Neural progenitor cell (in vitro differentiated cells): Measurements from ENCODE around the gene DNAH9. TPM values are rescaled to one million over a fixed set of nuclear protein-coding genes. Genes with fewer than 3 reads are reported as not detected.

ENCODE experiments used
- DNase-seq: peaks from one replicate; pipeline ENCODE4 v3.0.0-alpha.2; 2016; ENCODE audit warnings: low spot score
- H2AFZ ChIP-seq: fragments of 200-600 bp; sonication (generic); replicated peaks from 2 replicates; pipeline ENCODE4 v1.6.1; 2016; ENCODE audit warnings: antibody characterized with exemption
- H3F3A ChIP-seq: fragments of 200-600 bp; sonication (generic); 2 replicates; pipeline ENCODE4 v1.6.1; 2016; ENCODE audit warnings: antibody characterized with exemption, low read depth
- H3K27ac ChIP-seq: fragments of 200-600 bp; sonication (generic); 2 replicates; pipeline ENCODE4 v1.5.1; 2016; ENCODE audit warnings: mild to moderate bottlenecking
- H3K27me3 ChIP-seq: fragments of 200-600 bp; sonication (generic); 2 replicates; pipeline ENCODE4 v1.6.1; 2016; ENCODE audit warnings: mild to moderate bottlenecking, moderate library complexity
- H3K36me3 ChIP-seq: fragments of 200-600 bp; sonication (generic); 2 replicates; pipeline ENCODE4 v1.5.1; 2016
- H3K4me1 ChIP-seq: fragments of 200-600 bp; sonication (generic); 2 replicates; pipeline ENCODE4 v1.6.1; 2016; ENCODE audit warnings: mixed run types
- H3K4me2 ChIP-seq: fragments of 200-600 bp; sonication (generic); 2 replicates; pipeline ENCODE4 v1.6.1; 2016
- H3K4me3 ChIP-seq: fragments of 200-600 bp; sonication (generic); 2 replicates; pipeline ENCODE4 v1.5.1; 2016
- H3K79me2 ChIP-seq: fragments of 200-600 bp; sonication (generic); 2 replicates; pipeline ENCODE4 v1.6.1; 2016; ENCODE audit warnings: low read depth
- H3K9ac ChIP-seq: fragments of 200-600 bp; sonication (generic); 2 replicates; pipeline ENCODE4 v1.6.1; 2016
- H3K9me3 ChIP-seq: fragments of 200-600 bp; sonication (generic); 2 replicates; pipeline ENCODE4 v1.5.1; 2016; ENCODE audit warnings: low read depth
- H4K20me1 ChIP-seq: fragments of 200-600 bp; sonication (generic); 2 replicates; pipeline ENCODE4 v1.6.1; 2016; ENCODE audit warnings: low read depth
- H3K27ac Mint-ChIP-seq: 3 replicates; pipeline ENCODE4 v1.8.0; 2021; ENCODE audit warnings: mixed read lengths
- H3K27me3 Mint-ChIP-seq: 2 replicates; pipeline ENCODE4 v1.8.0; 2022; ENCODE audit warnings: low read depth, mild to moderate bottlenecking, inconsistent platforms, moderate library complexity, mixed read lengths; ENCODE audit not compliant: insufficient read depth
- H3K36me3 Mint-ChIP-seq: 3 replicates; pipeline ENCODE4 v1.8.0; 2021; ENCODE audit warnings: mixed read lengths
- H3K4me1 Mint-ChIP-seq: 3 replicates; pipeline ENCODE4 v1.8.0; 2021; ENCODE audit warnings: mixed read lengths
- H3K4me3 Mint-ChIP-seq: 3 replicates; pipeline ENCODE4 v1.8.0; 2021; ENCODE audit warnings: mild to moderate bottlenecking, moderate library complexity, mixed read lengths
- H3K9me3 Mint-ChIP-seq: 3 replicates; pipeline ENCODE4 v1.8.0; 2020; ENCODE audit warnings: mixed read lengths
- CTCF ChIP-seq: fragments of 200-600 bp; sonication (generic); IDR thresholded peaks from 2 replicates; pipeline ENCODE4 v1.5.1; 2017; ENCODE audit warnings: antibody characterized with exemption, mild to moderate bottlenecking
- EZH2 ChIP-seq: fragments of 200-600 bp; sonication (generic); IDR thresholded peaks from 2 replicates; pipeline ENCODE4 v1.6.1; 2017; ENCODE audit warnings: antibody characterized with exemption, mild to moderate bottlenecking, moderate library complexity
- EZH2phosphoT487 ChIP-seq: fragments of 200-600 bp; sonication (generic); IDR thresholded peaks from 2 replicates; pipeline ENCODE4 v1.6.1; 2017; ENCODE audit warnings: antibody characterized with exemption
- total RNA-seq: library from RNA; depleted of rRNA; stranded (reverse); fragments of >200 nt; gene quantifications from 2 replicates; pipeline ENCODE4 v1.2.3, GENCODE V29; 2015; ENCODE audit warnings: low replicate concordance

The DNAH9 gene
- total RNA-seq, 1 donor from 2014 or later, result 1.3 TPM

- Mint-ChIP-seq H3K9me3 (no peaks in the 10 kb centered on the region), H3K27ac (no peak overlapping the region), H3K4me3 (no peak overlapping the region), H3K36me3 (no peaks in the 10 kb centered on the region), H3K4me1 (no peaks in the 10 kb centered on the region), H3K27me3 (peaks cover 3% of the 10 kb centered on the region)
- TF ChIP-seq EZH2 (no peak), EZH2phosphoT487 (no peak), CTCF (no peak)
- H3K9ac ChIP-seq, result no peak overlapping the region
- no peaks in the 10 kb centered on the region for H4K20me1 ChIP-seq
- H3K4me2 ChIP-seq, result no peak overlapping the region
- H3K27me3 ChIP-seq, result no peaks in the 10 kb centered on the region
- H3K27ac ChIP-seq, result no peak overlapping the region
- no peaks in the 10 kb centered on the region for H3F3A ChIP-seq
- H3K4me1 ChIP-seq, result no peaks in the 10 kb centered on the region
- no peaks in the 10 kb centered on the region for H3K79me2 ChIP-seq
- no peaks in the 10 kb centered on the region for H3K36me3 ChIP-seq
- no peak overlapping the region for H3K4me3 ChIP-seq
- H3K9me3 ChIP-seq, result no peaks in the 10 kb centered on the region
- DNase-seq, result no peak
- no peak overlapping the region for H2AFZ ChIP-seq
These were observed 105.8 kb downstream of the DNAH9 start for GRCh38 chr17:11704041-11704440.

- no peak overlapping the region for H3K4me3 ChIP-seq
- no peak overlapping the region for H3K9ac ChIP-seq
- DNase-seq, result no peak
- Mint-ChIP-seq H3K27me3 (peaks cover 3% of the 10 kb centered on the region), H3K36me3 (no peaks in the 10 kb centered on the region), H3K4me1 (no peaks in the 10 kb centered on the region), H3K9me3 (no peaks in the 10 kb centered on the region), H3K4me3 (no peak overlapping the region), H3K27ac (no peak overlapping the region)
- H3K27me3 ChIP-seq, result no peaks in the 10 kb centered on the region
- H3K36me3 ChIP-seq, result no peaks in the 10 kb centered on the region
- no peaks in the 10 kb centered on the region for H4K20me1 ChIP-seq
- H3K4me2 ChIP-seq, result no peak overlapping the region
- no peaks in the 10 kb centered on the region for H3F3A ChIP-seq
- no peaks in the 10 kb centered on the region for H3K4me1 ChIP-seq
- no peaks in the 10 kb centered on the region for H3K9me3 ChIP-seq
- no peaks in the 10 kb centered on the region for H3K79me2 ChIP-seq
- H3K27ac ChIP-seq, result no peak overlapping the region
- no peak overlapping the region for H2AFZ ChIP-seq
- TF ChIP-seq CTCF (no peak), EZH2 (no peak), EZH2phosphoT487 (no peak)
These were observed 106.8 kb downstream of the DNAH9 start for GRCh38 chr17:11705111-11705510.

GRCh38 chr17:11707586-11707985, 109.3 kb downstream of the DNAH9 start:
- no peak for DNase-seq
- Mint-ChIP-seq H3K9me3 (no peaks in the 10 kb centered on the region), H3K27me3 (peaks cover 3% of the 10 kb centered on the region), H3K36me3 (no peaks in the 10 kb centered on the region), H3K4me1 (no peaks in the 10 kb centered on the region), H3K27ac (no peak overlapping the region), H3K4me3 (no peak overlapping the region)
- no peak overlapping the region for H3K4me2 ChIP-seq
- H2AFZ ChIP-seq, result no peak overlapping the region
- H3K36me3 ChIP-seq, result no peaks in the 10 kb centered on the region
- no peaks in the 10 kb centered on the region for H3K27me3 ChIP-seq
- no peaks in the 10 kb centered on the region for H3K79me2 ChIP-seq
- no peaks in the 10 kb centered on the region for H3F3A ChIP-seq
- H4K20me1 ChIP-seq, result no peaks in the 10 kb centered on the region
- no peaks in the 10 kb centered on the region for H3K9me3 ChIP-seq
- H3K4me1 ChIP-seq, result no peaks in the 10 kb centered on the region
- H3K9ac ChIP-seq, result no peak overlapping the region
- no peak overlapping the region for H3K27ac ChIP-seq
- H3K4me3 ChIP-seq, result no peak overlapping the region
- TF ChIP-seq EZH2phosphoT487, result no peak
- no peak for TF ChIP-seq EZH2
- no peak for TF ChIP-seq CTCF

GRCh38 chr17:11712456-11712855, 114.2 kb downstream of the DNAH9 start:
- Histone ChIP-seq H4K20me1 (no peaks in the 10 kb centered on the region), H3K36me3 (no peaks in the 10 kb centered on the region), H3F3A (no peaks in the 10 kb centered on the region), H3K4me1 (no peaks in the 10 kb centered on the region), H2AFZ (no peak overlapping the region), H3K4me2 (no peak overlapping the region), H3K79me2 (no peaks in the 10 kb centered on the region), H3K27me3 (no peaks in the 10 kb centered on the region), H3K27ac (no peak overlapping the region), H3K9me3 (no peaks in the 10 kb centered on the region), H3K4me3 (no peak overlapping the region), H3K9ac (no peak overlapping the region)
- no peak overlapping the region for H3K4me3 Mint-ChIP-seq
- TF ChIP-seq CTCF (no peak), EZH2phosphoT487 (no peak), EZH2 (no peak)
- no peaks in the 10 kb centered on the region for H3K9me3 Mint-ChIP-seq
- H3K27ac Mint-ChIP-seq, result no peak overlapping the region
- H3K36me3 Mint-ChIP-seq, result no peaks in the 10 kb centered on the region
- DNase-seq, result no peak
- peaks cover 3% of the 10 kb centered on the region for H3K27me3 Mint-ChIP-seq
- no peaks in the 10 kb centered on the region for H3K4me1 Mint-ChIP-seq
